Measurements from ENCODE around the gene CDKAL1. TPM values are rescaled to one million over a fixed set of nuclear protein-coding genes. Genes with fewer than 3 reads are reported as not detected.

CDKAL1 gene
- total RNA-seq, 1 donor from 2014 or later, result 24.8 TPM

DNA sequence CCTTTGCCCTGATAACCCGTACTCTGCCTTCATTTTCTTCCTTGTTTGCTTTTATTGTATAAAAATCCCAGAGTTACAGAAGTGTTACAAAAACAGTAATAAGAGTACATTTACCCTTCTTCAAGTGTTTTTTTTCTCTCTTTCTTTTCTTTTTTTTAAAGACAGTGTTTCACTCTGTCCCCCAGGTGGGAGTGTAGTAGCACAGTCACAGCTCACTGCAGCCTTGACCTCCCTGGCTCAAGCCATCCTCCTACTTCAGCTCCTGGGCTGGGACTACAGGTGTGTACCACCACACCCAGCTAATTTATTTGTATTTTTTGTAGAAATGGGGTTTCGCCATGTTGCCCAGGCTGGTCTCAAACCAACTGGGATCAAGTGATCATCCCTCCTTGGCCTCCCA lies 402.7 kb downstream of the CDKAL1 start:
- DNase-seq, result no peak
- Mint-ChIP-seq H3K4me3 (ENCODE audit: unreplicated experiment) (no peak overlapping the region), H3K4me1 (ENCODE audit: low read depth, unreplicated experiment) (no peaks in the 10 kb centered on the region), H3K27ac (ENCODE audit: unreplicated experiment) (no peak overlapping the region), H3K36me3 (ENCODE audit: unreplicated experiment) (no peaks in the 10 kb centered on the region), H3K27me3 (ENCODE audit: unreplicated experiment) (no peaks in the 10 kb centered on the region), H3K9me3 (ENCODE audit: unreplicated experiment) (peaks cover 1% of the 10 kb centered on the region)
- TF ChIP-seq, protein P1, sequence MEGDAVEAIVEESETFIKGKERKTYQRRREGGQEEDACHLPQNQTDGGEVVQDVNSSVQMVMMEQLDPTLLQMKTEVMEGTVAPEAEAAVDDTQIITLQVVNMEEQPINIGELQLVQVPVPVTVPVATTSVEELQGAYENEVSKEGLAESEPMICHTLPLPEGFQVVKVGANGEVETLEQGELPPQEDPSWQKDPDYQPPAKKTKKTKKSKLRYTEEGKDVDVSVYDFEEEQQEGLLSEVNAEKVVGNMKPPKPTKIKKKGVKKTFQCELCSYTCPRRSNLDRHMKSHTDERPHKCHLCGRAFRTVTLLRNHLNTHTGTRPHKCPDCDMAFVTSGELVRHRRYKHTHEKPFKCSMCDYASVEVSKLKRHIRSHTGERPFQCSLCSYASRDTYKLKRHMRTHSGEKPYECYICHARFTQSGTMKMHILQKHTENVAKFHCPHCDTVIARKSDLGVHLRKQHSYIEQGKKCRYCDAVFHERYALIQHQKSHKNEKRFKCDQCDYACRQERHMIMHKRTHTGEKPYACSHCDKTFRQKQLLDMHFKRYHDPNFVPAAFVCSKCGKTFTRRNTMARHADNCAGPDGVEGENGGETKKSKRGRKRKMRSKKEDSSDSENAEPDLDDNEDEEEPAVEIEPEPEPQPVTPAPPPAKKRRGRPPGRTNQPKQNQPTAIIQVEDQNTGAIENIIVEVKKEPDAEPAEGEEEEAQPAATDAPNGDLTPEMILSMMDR (IDR thresholded peaks at IDR 0.05; ENCODE audit: partially characterized antibody, unreplicated experiment), result no peak

DNA sequence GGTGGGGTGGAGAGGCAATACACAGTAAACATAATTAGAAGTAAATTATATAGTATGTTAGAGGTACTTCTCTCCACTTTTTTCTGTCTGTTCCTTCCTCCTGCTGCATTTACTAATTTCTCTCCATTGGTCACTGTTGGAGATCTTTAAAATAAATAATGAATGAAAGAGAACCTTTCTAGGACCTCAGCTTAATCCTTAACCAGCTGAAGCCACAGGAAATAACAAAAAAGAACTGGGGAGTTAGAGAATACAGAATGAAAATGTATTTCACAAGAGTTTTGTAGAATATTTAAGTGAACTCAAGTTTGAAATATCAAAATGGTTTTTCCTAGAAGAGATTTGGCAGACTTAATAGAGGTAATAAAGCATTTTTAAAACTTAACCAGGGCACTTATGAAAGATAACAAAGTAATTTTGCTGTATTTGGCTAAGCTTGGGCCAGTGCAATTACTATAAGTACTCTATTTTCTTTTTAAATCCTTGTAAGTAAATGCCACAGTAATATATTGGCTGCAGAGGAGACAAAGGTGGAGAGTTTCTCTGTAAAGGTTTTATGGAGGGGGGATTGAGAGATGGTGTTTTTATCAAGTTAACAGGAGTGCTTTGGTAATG lies 405.0 kb downstream of the CDKAL1 start:
- Mint-ChIP-seq H3K9me3 (ENCODE audit: unreplicated experiment) (peaks cover 7% of the 10 kb centered on the region), H3K4me3 (ENCODE audit: unreplicated experiment) (no peak overlapping the region), H3K4me1 (ENCODE audit: low read depth, unreplicated experiment) (no peaks in the 10 kb centered on the region), H3K36me3 (ENCODE audit: unreplicated experiment) (peaks cover 11% of the 10 kb centered on the region), H3K27me3 (ENCODE audit: unreplicated experiment) (no peaks in the 10 kb centered on the region), H3K27ac (ENCODE audit: unreplicated experiment) (no peak overlapping the region)
- DNase-seq, result no peak
- TF ChIP-seq, protein P1 (IDR thresholded peaks at IDR 0.05; ENCODE audit: partially characterized antibody, unreplicated experiment), result no peak

DNA sequence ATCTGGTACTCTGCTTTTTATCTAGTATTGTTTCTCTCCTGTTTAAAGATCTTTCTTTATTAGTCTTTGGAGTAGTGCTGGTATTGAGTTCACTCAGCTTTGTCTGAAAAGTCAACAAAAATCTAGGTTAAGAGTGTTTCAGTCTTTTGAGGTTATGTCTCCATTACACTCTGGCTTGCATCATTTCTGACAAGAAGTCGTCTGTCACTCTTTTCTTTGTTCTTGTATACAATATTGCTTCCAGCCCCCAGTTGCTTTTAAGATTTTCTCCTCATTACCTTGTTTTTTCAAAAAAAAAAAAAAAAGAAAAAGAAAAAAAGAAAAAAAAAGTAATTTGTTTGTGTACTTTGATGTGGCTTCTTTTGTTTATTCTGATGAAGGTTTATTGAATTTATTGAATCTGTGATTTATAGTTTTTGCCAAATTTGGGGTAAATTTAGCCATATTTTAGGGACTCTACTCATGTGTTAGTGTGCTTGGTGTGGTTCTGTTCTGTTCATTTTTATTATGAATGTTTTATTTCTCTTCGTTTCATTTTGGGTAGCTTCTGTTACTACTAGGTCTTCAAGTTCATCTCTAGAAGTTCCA lies 408.9 kb downstream of the CDKAL1 start:
- H3K27me3 Mint-ChIP-seq (ENCODE audit: unreplicated experiment), result no peaks in the 10 kb centered on the region
- DNase-seq, result no peak
- peaks cover 6% of the 10 kb centered on the region for H3K9me3 Mint-ChIP-seq (ENCODE audit: unreplicated experiment)
- H3K4me3 Mint-ChIP-seq (ENCODE audit: unreplicated experiment), result no peak overlapping the region
- no peaks in the 10 kb centered on the region for H3K4me1 Mint-ChIP-seq (ENCODE audit: low read depth, unreplicated experiment)
- peaks cover 11% of the 10 kb centered on the region for H3K36me3 Mint-ChIP-seq (ENCODE audit: unreplicated experiment)
- H3K27ac Mint-ChIP-seq (ENCODE audit: unreplicated experiment), result no peak overlapping the region
- TF ChIP-seq, protein P1 (IDR thresholded peaks at IDR 0.05; ENCODE audit: partially characterized antibody, unreplicated experiment), result no peak

DNA sequence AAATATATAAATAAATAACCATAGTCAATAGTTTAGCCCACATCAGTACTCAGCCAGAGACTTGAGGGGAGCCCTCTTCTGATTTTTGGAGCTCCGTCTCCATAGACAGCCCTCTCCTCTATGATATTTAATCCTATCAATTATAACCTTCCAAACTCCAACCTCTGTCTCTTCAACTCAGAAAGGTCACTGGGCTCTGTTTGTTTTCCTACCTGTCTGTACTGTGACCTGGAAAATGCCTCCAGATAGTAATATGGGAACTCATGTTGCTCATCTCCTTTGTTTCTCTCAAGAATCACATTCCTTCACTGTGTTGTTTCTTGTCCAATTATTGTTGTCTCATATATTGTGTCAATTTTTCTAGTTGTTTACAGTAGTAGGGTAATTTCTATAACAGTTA lies 409.7 kb downstream of the CDKAL1 start:
- DNase-seq, result no peak
- Mint-ChIP-seq H3K4me1 (ENCODE audit: low read depth, unreplicated experiment) (peaks cover 3% of the 10 kb centered on the region), H3K9me3 (ENCODE audit: unreplicated experiment) (peaks cover 6% of the 10 kb centered on the region), H3K27ac (ENCODE audit: unreplicated experiment) (no peak overlapping the region), H3K27me3 (ENCODE audit: unreplicated experiment) (no peaks in the 10 kb centered on the region), H3K36me3 (ENCODE audit: unreplicated experiment) (peaks cover 11% of the 10 kb centered on the region), H3K4me3 (ENCODE audit: unreplicated experiment) (no peak overlapping the region)
- TF ChIP-seq, protein P1 (IDR thresholded peaks at IDR 0.05; ENCODE audit: partially characterized antibody, unreplicated experiment), result no peak

DNA sequence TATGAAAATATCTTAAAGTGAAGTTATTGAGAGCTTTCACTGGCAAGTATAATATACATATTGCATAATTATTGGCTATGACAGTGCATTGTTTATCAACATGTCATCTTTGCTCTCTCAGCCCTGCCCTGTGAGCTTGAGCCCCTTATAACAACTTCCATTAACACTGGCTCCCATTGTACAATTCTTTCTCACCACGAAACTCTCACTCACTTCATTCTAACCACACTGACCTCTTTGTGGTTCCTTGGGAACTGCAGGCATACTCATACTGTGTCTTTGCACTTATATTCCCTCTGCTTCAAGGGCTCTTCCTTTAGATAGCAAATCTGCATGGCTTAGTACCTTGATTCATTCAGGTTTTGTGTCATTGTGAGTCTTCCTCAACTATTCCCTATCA lies 411.8 kb downstream of the CDKAL1 start:
- TF ChIP-seq, protein P1 (IDR thresholded peaks at IDR 0.05; ENCODE audit: partially characterized antibody, unreplicated experiment), result no peak
- DNase-seq, result no peak
- peaks cover 11% of the 10 kb centered on the region for H3K36me3 Mint-ChIP-seq (ENCODE audit: unreplicated experiment)

More for the DNA sequence above, 411.8 kb downstream of the CDKAL1 start:
- Mint-ChIP-seq H3K27ac (ENCODE audit: unreplicated experiment) (no peak overlapping the region), H3K4me1 (ENCODE audit: low read depth, unreplicated experiment) (peaks cover 3% of the 10 kb centered on the region), H3K9me3 (ENCODE audit: unreplicated experiment) (peaks cover 6% of the 10 kb centered on the region), H3K27me3 (ENCODE audit: unreplicated experiment) (no peaks in the 10 kb centered on the region), H3K4me3 (ENCODE audit: unreplicated experiment) (no peak overlapping the region)

Data from glutamatergic neuron (in vitro differentiated cells).